ENCODE data around the gene RAB22A. TPM values are rescaled to one million over a fixed set of nuclear protein-coding genes. Genes with fewer than 3 reads are reported as not detected.

Gene RAB22A
- polyA plus RNA-seq, 1 donor (not counting 4 experiments of a cell fraction or from before 2014, with no cell fraction given), result 22.9 TPM

GRCh38 chr20:58277578-58278472 is 31.7 kb upstream of the RAB22A start:
- no peak overlapping the region for H2AFZ ChIP-seq (ENCODE audit: control insufficient read depth, low read length)
- H3K9me3 ChIP-seq (ENCODE audit: control insufficient read depth, low read depth, low read length), result no peaks in the 10 kb centered on the region
- H3K4me2 ChIP-seq (ENCODE audit: control insufficient read depth, extremely low read depth, insufficient read depth, low read depth, low read length), result no peak overlapping the region
- no peak overlapping the region for H3K27ac ChIP-seq (ENCODE audit: control insufficient read depth, insufficient read depth, low read length)
- dilution Hi-C loops (cut with MboI; ENCODE audit: extremely low pct_ligation_motif_present, low sequenced_read_pairs), result no loop called here
- H3K79me2 ChIP-seq (ENCODE audit: control insufficient read depth, insufficient read depth, low read length), result peaks cover 49% of the 10 kb centered on the region
- H3K27me3 ChIP-seq (ENCODE audit: control insufficient read depth, extremely low read depth, insufficient read depth, low read length), result no peaks in the 10 kb centered on the region
- H3K9me1 ChIP-seq (ENCODE audit: control insufficient read depth, extremely low read depth, insufficient read depth, low read length), result no peaks in the 10 kb centered on the region
- TF ChIP-seq CTCF (optimal IDR thresholded peaks at IDR 0.05 in 1 of 3, IDR thresholded peaks at IDR 0.05 in 1 of 3, conservative IDR thresholded peaks at IDR 0.05 in 1 of 3; ENCODE audit: extremely low read depth in 1 of 3, insufficient read depth in 2 of 3, low read length in 3 of 3), result no peak
- no peak for TF ChIP-seq EZH2 (IDR thresholded peaks at IDR 0.05; ENCODE audit: low read length)
- FAIRE-seq, result no peak
- H3K4me1 ChIP-seq (ENCODE audit: control insufficient read depth, extremely low read depth, insufficient read depth, low read length), result no peaks in the 10 kb centered on the region
- H3K9ac ChIP-seq (ENCODE audit: control insufficient read depth, extremely low read depth, insufficient read depth, low read length), result no peak overlapping the region
- no peak overlapping the region for H3K4me3 ChIP-seq (ENCODE audit: control insufficient read depth in 2 of 3, extremely low read depth in 1 of 3, insufficient read depth in 2 of 3, low read depth in 1 of 3, low read length in 3 of 3)
- H3K36me3 ChIP-seq (ENCODE audit: control insufficient read depth in 2 of 2, extremely low read depth in 1 of 2, insufficient read depth in 2 of 2, low read length in 2 of 2), result peaks cover 1 to 5% of the 10 kb centered on the region in 2 experiments
- no peaks in the 10 kb centered on the region for H4K20me1 ChIP-seq (ENCODE audit: control insufficient read depth, extremely low read depth, insufficient read depth, low read length)
- DNase-seq (ENCODE audit: low read depth, low spot score), result no peak

- no peak overlapping the region for H3K4me3 ChIP-seq (ENCODE audit: control insufficient read depth in 2 of 3, extremely low read depth in 1 of 3, insufficient read depth in 2 of 3, low read depth in 1 of 3, low read length in 3 of 3)
- DNase-seq (ENCODE audit: low read depth, low spot score) (no peak), FAIRE-seq (no peak)
- peaks cover 3% of the 10 kb centered on the region for H3K9me1 ChIP-seq (ENCODE audit: control insufficient read depth, extremely low read depth, insufficient read depth, low read length)
- no peaks in the 10 kb centered on the region for H3K27me3 ChIP-seq (ENCODE audit: control insufficient read depth, extremely low read depth, insufficient read depth, low read length)
- H3K4me2 ChIP-seq (ENCODE audit: control insufficient read depth, extremely low read depth, insufficient read depth, low read depth, low read length), result no peak overlapping the region
- dilution Hi-C loops (cut with MboI; ENCODE audit: extremely low pct_ligation_motif_present, low sequenced_read_pairs), result no loop called here
- no peak overlapping the region for H3K27ac ChIP-seq (ENCODE audit: control insufficient read depth, insufficient read depth, low read length)
- H2AFZ ChIP-seq (ENCODE audit: control insufficient read depth, low read length), result no peak overlapping the region
- H3K79me2 ChIP-seq (ENCODE audit: control insufficient read depth, insufficient read depth, low read length), result peaks cover 37% of the 10 kb centered on the region
- TF ChIP-seq CTCF (optimal IDR thresholded peaks at IDR 0.05 in 1 of 3, IDR thresholded peaks at IDR 0.05 in 1 of 3, conservative IDR thresholded peaks at IDR 0.05 in 1 of 3; ENCODE audit: extremely low read depth in 1 of 3, insufficient read depth in 2 of 3, low read length in 3 of 3) (no peak), EZH2 (IDR thresholded peaks at IDR 0.05; ENCODE audit: low read length) (no peak)
- peaks cover 5 to 16% of the 10 kb centered on the region in 2 experiments for H3K36me3 ChIP-seq (ENCODE audit: control insufficient read depth in 2 of 2, extremely low read depth in 1 of 2, insufficient read depth in 2 of 2, low read length in 2 of 2)
- no peak overlapping the region for H3K9ac ChIP-seq (ENCODE audit: control insufficient read depth, extremely low read depth, insufficient read depth, low read length)
- H3K4me1 ChIP-seq (ENCODE audit: control insufficient read depth, extremely low read depth, insufficient read depth, low read length), result no peaks in the 10 kb centered on the region
- H3K9me3 ChIP-seq (ENCODE audit: control insufficient read depth, low read depth, low read length), result no peaks in the 10 kb centered on the region
- H4K20me1 ChIP-seq (ENCODE audit: control insufficient read depth, extremely low read depth, insufficient read depth, low read length), result no peaks in the 10 kb centered on the region
Observed at GRCh38 chr20:58286729-58287128, 22.8 kb upstream of the RAB22A start.

Data from keratinocyte (primary cell).